Natural killer cell (primary cell): ENCODE measurements around the gene TMEM273. TPM values are rescaled to one million over a fixed set of nuclear protein-coding genes. Genes with fewer than 3 reads are reported as not detected.

ENCODE experiments used
- ATAC-seq, 3 donors: fragments of 150-1000 bp in 2 of 3; fragments of 200-7000 bp in 1 of 3; cut with Tn5 transposase; 1 replicate in 1 of 3; 2 replicates in 2 of 3; pipeline ENCODE4 v1.10.0; 2021; ENCODE audit warnings: mild to moderate bottlenecking in 2 of 3, moderate library complexity in 2 of 3
- DNase-seq, 2 donors: peaks; one replicate each; pipeline versions ENCODE4 v3.0.0 to v3.0.0-alpha.2; 2013 to 2021; ENCODE audit warnings: mixed read lengths in 1 of 2
- H3K27ac ChIP-seq: one replicate; pipeline ENCODE4 v1.5.1; 2013; ENCODE audit warnings: mild to moderate bottlenecking, low read length
- H3K27me3 ChIP-seq: one replicate; pipeline ENCODE4 v1.6.1; 2013; ENCODE audit warnings: low read length; ENCODE audit not compliant: control insufficient read depth, insufficient read depth
- H3K36me3 ChIP-seq: one replicate; pipeline ENCODE4 v1.6.1; 2013; ENCODE audit warnings: low read length; ENCODE audit not compliant: control insufficient read depth, insufficient read depth
- H3K4me1 ChIP-seq: one replicate; pipeline ENCODE4 v1.6.1; 2013; ENCODE audit warnings: low read length; ENCODE audit not compliant: control insufficient read depth, insufficient read depth
- H3K4me3 ChIP-seq: one replicate; pipeline ENCODE4 v1.5.1; 2013; ENCODE audit warnings: low read length
- H3K9me3 ChIP-seq: one replicate; pipeline ENCODE4 v1.6.1; 2013; ENCODE audit warnings: low read length; ENCODE audit not compliant: control insufficient read depth, insufficient read depth
- H3K27ac Mint-ChIP-seq, 2 donors: one replicate each; pipeline ENCODE4 v1.8.0; 2022; ENCODE audit warnings: mild to moderate bottlenecking in 2 of 2, mixed read lengths in 2 of 2, moderate library complexity in 1 of 2
- H3K27me3 Mint-ChIP-seq, 2 donors: one replicate each; pipeline ENCODE4 v1.8.0; 2022; ENCODE audit warnings: low read depth in 2 of 2, mixed read lengths in 2 of 2
- H3K36me3 Mint-ChIP-seq: one replicate; pipeline ENCODE4 v1.8.0; 2022; ENCODE audit warnings: mixed read lengths
- H3K4me1 Mint-ChIP-seq, 2 donors: one replicate each; pipeline ENCODE4 v1.8.0; 2022; ENCODE audit warnings: mixed read lengths in 2 of 2
- H3K4me3 Mint-ChIP-seq: one replicate; pipeline ENCODE4 v1.8.0; 2022; ENCODE audit warnings: mild to moderate bottlenecking, moderate library complexity, mixed read lengths
- H3K9me3 Mint-ChIP-seq, 2 donors: one replicate each; pipeline ENCODE4 v1.8.0; 2022; ENCODE audit warnings: mixed read lengths in 2 of 2
- WGBS: methylation state at CpG from one replicate; pipeline ENCODE4 v1.1.7; 2013; ENCODE audit warnings: missing lambda C conversion rate; ENCODE audit not compliant: insufficient coverage; 5-methylcytosine and 5-hydroxymethylcytosine counted together
- intact Hi-C: fragments of 100-400 bp; cut with micrococcal nuclease; formaldehyde crosslinking; loops from one replicate; pipeline ENCODE4 v1.14.2; 2022
- total RNA-seq, 4 donors: library from RNA; stranded (reverse); fragments of 120-200 nt in 1 of 4; gene quantifications; one replicate each; pipeline versions ENCODE4 v1.2.3 to v1.2.4, GENCODE V29; 2013 to 2022
- TF ChIP-seq, protein P1 (sequence below): fragments of 200-600 bp; IDR thresholded peaks from one replicate; pipeline ENCODE4 v1.8.0; 2022; ENCODE audit warnings: antibody characterized with exemption

Gene TMEM273
- total RNA-seq, 3 donors from 2014 or later (not counting 1 experiment from before 2014, with no cell fraction given): 11.6 to 46.3 (median 29.4) TPM

DNA sequence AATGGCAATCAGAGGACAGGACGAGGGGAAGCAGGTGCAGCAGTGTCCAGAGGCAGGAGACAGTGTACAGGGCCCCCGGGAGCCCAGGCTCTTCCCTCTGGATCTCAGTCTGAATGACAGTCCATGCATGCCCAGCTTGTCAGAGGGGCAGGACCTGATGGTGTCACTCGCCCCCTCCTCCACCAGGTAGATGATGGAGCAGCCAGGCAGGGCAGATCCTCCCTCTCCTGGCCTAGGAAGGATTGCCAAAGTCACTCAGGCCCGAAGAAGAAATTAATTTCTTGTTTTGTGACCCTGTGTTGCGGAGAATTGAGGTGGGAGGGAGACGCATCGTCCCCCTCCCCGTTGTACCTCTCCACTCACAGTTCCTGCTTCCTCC is 76.9 kb downstream of the TMEM273 start:
- 75% methylated on average over 8 of the region's 8 CpGs for WGBS
- Histone ChIP-seq H3K4me1 (peaks cover 13% of the 10 kb centered on the region), H3K9me3 (no peaks in the 10 kb centered on the region), H3K36me3 (no peaks in the 10 kb centered on the region), H3K4me3 (no peak overlapping the region), H3K27ac (no peak overlapping the region), H3K27me3 (peaks cover 10% of the 10 kb centered on the region)
- TF ChIP-seq, protein P1, sequence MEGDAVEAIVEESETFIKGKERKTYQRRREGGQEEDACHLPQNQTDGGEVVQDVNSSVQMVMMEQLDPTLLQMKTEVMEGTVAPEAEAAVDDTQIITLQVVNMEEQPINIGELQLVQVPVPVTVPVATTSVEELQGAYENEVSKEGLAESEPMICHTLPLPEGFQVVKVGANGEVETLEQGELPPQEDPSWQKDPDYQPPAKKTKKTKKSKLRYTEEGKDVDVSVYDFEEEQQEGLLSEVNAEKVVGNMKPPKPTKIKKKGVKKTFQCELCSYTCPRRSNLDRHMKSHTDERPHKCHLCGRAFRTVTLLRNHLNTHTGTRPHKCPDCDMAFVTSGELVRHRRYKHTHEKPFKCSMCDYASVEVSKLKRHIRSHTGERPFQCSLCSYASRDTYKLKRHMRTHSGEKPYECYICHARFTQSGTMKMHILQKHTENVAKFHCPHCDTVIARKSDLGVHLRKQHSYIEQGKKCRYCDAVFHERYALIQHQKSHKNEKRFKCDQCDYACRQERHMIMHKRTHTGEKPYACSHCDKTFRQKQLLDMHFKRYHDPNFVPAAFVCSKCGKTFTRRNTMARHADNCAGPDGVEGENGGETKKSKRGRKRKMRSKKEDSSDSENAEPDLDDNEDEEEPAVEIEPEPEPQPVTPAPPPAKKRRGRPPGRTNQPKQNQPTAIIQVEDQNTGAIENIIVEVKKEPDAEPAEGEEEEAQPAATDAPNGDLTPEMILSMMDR: no peak
- Mint-ChIP-seq H3K27me3 (peaks cover 7 to 12% of the 10 kb centered on the region in 2 donors), H3K36me3 (no peaks in the 10 kb centered on the region), H3K27ac (no peak overlapping the region), H3K9me3 (no peaks in the 10 kb centered on the region), H3K4me1 (peaks cover 0 to 5% of the 10 kb centered on the region in 2 donors), H3K4me3 (no peak overlapping the region)
- ATAC-seq: no peak
- intact Hi-C loops: no loop called here
- no peak for DNase-seq

DNA sequence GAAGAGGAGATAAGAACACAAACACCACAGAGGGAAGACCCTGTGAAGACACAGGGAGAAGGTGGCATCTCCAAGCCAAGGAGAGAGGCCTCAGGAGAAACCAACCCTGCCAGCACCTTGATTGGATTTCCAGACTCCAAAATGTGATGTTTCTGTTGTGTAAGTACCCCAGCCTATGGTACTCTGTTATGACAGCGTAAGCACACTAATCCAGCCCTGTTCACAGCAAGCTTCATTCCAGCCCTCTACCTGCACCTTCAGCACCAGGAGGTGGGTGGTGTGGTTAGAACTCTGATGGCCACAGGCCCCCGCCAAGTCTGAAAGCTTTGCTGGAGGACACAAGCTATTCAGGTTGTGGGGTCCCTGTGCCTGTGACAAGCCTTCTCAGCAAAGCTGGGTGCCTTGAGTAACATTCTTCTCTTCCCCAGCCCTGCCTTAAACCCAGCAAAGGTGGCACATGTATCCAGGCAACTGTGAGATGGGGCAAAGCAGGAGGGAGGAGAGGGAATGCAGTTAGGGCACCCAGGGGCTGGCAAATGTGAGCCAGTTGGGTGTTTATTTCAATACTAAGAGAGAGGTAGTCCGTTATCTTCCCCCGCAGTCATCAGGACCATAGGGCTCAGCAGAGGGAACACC is 77.4 kb downstream of the TMEM273 start:
- peaks cover 0 to 5% of the 10 kb centered on the region in 2 donors for H3K4me1 Mint-ChIP-seq
- Histone ChIP-seq H3K4me3 (no peak overlapping the region), H3K27ac (no peak overlapping the region), H3K4me1 (peaks cover 10% of the 10 kb centered on the region), H3K36me3 (no peaks in the 10 kb centered on the region), H3K9me3 (no peaks in the 10 kb centered on the region), H3K27me3 (peaks cover 7% of the 10 kb centered on the region)
- no peaks in the 10 kb centered on the region for H3K36me3 Mint-ChIP-seq
- 96% methylated on average over 4 of the region's 4 CpGs for WGBS
- no peak overlapping the region for H3K27ac Mint-ChIP-seq
- H3K4me3 Mint-ChIP-seq: no peak overlapping the region
- H3K9me3 Mint-ChIP-seq: no peaks in the 10 kb centered on the region
- peaks cover 7 to 9% of the 10 kb centered on the region in 2 donors for H3K27me3 Mint-ChIP-seq
- TF ChIP-seq, protein P1: no peak
- DNase-seq (no peak), ATAC-seq (no peak)
- intact Hi-C loops: no loop called here

DNA sequence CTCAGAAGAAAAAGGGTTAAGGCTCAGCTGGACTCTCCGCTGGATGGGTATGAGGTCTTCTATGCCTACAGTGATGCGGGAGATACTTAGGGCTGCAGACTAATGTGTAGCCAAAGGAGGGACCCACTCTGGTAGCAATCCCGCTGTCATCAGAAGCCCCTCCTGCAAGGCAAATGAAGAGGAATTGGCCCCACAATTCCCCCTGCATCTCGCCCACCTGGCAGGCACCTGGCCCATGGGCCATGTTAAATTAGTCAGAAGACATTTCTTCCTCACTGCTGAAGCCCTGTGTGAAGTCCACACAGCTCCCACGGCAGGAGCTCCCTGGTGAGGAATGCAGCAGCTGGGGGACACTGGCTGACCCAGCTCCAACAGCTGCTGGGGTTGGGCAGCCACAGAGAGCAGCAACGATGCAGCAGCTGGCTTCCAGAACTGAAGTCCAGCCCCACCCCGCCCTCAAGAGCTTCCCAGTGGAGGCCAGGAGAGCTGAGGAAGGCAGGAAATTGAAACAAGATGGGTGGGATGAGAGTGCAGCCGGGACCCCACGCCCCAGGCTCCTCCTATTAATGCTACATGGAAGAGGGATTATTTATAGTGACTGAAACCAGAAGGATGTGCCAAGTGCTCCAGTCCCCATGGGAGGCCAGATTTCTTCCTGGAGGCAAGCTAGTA is 78.4 kb downstream of the TMEM273 start:
- Mint-ChIP-seq H3K4me1 (peaks cover 0 to 5% of the 10 kb centered on the region in 2 donors), H3K36me3 (no peaks in the 10 kb centered on the region), H3K27me3 (peaks cover 7 to 9% of the 10 kb centered on the region in 2 donors), H3K9me3 (no peaks in the 10 kb centered on the region), H3K27ac (no peak overlapping the region), H3K4me3 (no peak overlapping the region)
- TF ChIP-seq, protein P1: no peak
- intact Hi-C loops: no loop called here
- H3K9me3 ChIP-seq: no peaks in the 10 kb centered on the region
- no peak for DNase-seq
- H3K27me3 ChIP-seq: peaks cover 2% of the 10 kb centered on the region
- WGBS: 82% methylated on average over 9 of the region's 9 CpGs
- no peak overlapping the region for H3K27ac ChIP-seq
- H3K4me1 ChIP-seq: peaks cover 3% of the 10 kb centered on the region
- no peak for ATAC-seq
- H3K4me3 ChIP-seq: no peak overlapping the region
- H3K36me3 ChIP-seq: no peaks in the 10 kb centered on the region
